ENCODE results near the gene MYL10. TPM values are rescaled to one million over a fixed set of nuclear protein-coding genes. Genes with fewer than 3 reads are reported as not detected.

MYL10 gene
- total and polyA plus RNA-seq, 2 experiments from 2014 or later: 1.3 TPM; not detected in 1

DNA sequence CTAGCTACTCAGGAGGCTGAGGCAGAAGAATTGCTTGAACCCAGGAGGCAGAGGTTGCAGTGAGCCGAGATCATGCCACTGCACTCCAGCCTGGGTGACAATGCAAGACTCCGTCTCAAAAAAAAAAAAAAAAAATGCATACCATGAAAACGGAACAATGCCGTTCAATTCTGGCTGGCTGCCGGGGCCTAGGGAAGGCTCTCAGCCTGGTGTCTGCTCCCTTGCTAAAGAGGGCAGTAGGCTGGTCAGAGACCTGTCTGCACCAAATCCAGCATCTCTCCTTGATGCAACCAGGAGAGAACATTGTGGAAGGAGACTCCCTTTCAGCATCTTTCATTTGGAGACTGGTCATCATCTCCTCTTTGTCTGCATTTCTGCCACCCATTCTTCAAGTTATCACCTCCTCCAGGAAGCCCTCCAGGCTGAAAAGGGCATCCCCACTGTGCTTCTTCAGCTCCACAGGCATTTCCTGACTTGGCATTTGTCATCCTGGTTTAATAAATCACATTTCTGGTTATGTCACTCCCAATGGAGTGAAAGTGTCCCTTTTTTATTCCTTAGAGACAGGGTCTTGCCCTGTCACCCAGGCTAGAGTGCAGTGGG is 24.7 kb downstream of the MYL10 start (continued):
- TF ChIP-seq ZNF331 (CRISPR knock-in tag; IDR thresholded peaks at IDR 0.05; ENCODE audit: low read depth) (no peak), STAT1 (IDR thresholded peaks at IDR 0.05; ENCODE audit: unreplicated experiment) (no peak), EZH2phosphoT487 (IDR thresholded peaks at IDR 0.05; ENCODE audit: unreplicated experiment) (no peak), POLR2AphosphoS5 (IDR thresholded peaks at IDR 0.05; ENCODE audit: low read depth) (no peak)

GRCh38 chr7:101602484-101603241 is 26.4 kb downstream of the MYL10 start:
- peak overlapping the region; percentile 91 for H2AFZ ChIP-seq
- H3K27me3 Mint-ChIP-seq (ENCODE audit: insufficient read depth, low read depth, poor library complexity): peaks cover 8% of the 10 kb centered on the region
- no peaks in the 10 kb centered on the region for H3K79me2 ChIP-seq (replicated peaks; ENCODE audit: insufficient read depth)
- DNase-seq (ENCODE audit: low spot score) (peak; percentile 95), ATAC-seq (peak; percentile 96)
- no peaks in the 10 kb centered on the region for H3F3A ChIP-seq (replicated peaks; ENCODE audit: low read depth)
- H3K9me3 Mint-ChIP-seq: no peaks in the 10 kb centered on the region; the same call in 2 of the 3 replicates
- no peaks in the 10 kb centered on the region for H3K36me3 Mint-ChIP-seq (ENCODE audit: low read depth)
- H3K4me2 ChIP-seq: no peak overlapping the region
- no peak overlapping the region for H3K4me3 ChIP-seq
- TF ChIP-seq REST (IDR thresholded peaks at IDR 0.05; ENCODE audit: unreplicated experiment): no peak
- no peak for TF ChIP-seq ETS1 (IDR thresholded peaks at IDR 0.05)
- TF ChIP-seq ZNF331 (CRISPR knock-in tag; IDR thresholded peaks at IDR 0.05; ENCODE audit: low read depth): no peak
- no peak for TF ChIP-seq EZH2 (IDR thresholded peaks at IDR 0.05; ENCODE audit: low read depth, unreplicated experiment)
- no peak for TF ChIP-seq ZNF462 (CRISPR knock-in tag; IDR thresholded peaks at IDR 0.05)
- peak; percentile 60; the same call in 1 of the 2 replicates for TF ChIP-seq CREB1 (CRISPR knock-in tag; IDR thresholded peaks at IDR 0.05; ENCODE audit: low read depth)
- TF ChIP-seq STAT1 (IDR thresholded peaks at IDR 0.05; ENCODE audit: unreplicated experiment): no peak
- TF ChIP-seq, protein P1, sequence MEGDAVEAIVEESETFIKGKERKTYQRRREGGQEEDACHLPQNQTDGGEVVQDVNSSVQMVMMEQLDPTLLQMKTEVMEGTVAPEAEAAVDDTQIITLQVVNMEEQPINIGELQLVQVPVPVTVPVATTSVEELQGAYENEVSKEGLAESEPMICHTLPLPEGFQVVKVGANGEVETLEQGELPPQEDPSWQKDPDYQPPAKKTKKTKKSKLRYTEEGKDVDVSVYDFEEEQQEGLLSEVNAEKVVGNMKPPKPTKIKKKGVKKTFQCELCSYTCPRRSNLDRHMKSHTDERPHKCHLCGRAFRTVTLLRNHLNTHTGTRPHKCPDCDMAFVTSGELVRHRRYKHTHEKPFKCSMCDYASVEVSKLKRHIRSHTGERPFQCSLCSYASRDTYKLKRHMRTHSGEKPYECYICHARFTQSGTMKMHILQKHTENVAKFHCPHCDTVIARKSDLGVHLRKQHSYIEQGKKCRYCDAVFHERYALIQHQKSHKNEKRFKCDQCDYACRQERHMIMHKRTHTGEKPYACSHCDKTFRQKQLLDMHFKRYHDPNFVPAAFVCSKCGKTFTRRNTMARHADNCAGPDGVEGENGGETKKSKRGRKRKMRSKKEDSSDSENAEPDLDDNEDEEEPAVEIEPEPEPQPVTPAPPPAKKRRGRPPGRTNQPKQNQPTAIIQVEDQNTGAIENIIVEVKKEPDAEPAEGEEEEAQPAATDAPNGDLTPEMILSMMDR (conservative IDR thresholded peaks at IDR 0.05; ENCODE audit: low read depth in 2 of 2): peak; percentile 89 to 95
- H3K9me2 ChIP-seq (ENCODE audit: insufficient read depth): no peaks in the 10 kb centered on the region
- H3K27ac Mint-ChIP-seq: no peak overlapping the region
- no peak overlapping the region for H3K27ac ChIP-seq (ENCODE audit: low read depth)
- peaks cover 2% of the 10 kb centered on the region; the same call in 1 of the 3 replicates for H3K4me1 Mint-ChIP-seq
- no peaks in the 10 kb centered on the region for H3K4me1 ChIP-seq (ENCODE audit: insufficient read depth)
- H3K4me3 Mint-ChIP-seq: no peak overlapping the region
- no peaks in the 10 kb centered on the region for H4K20me1 ChIP-seq (replicated peaks; ENCODE audit: insufficient read depth)
- no peaks in the 10 kb centered on the region for H3K36me3 ChIP-seq (ENCODE audit: insufficient read depth)
- H3K27me3 ChIP-seq (ENCODE audit: insufficient read depth): no peaks in the 10 kb centered on the region

Data from GM23338 (cell line).